GM18861 (cell line): ENCODE data around the gene DYNC1I2.

Experiments
- ATAC-seq: cut with Tn5 transposase; IDR thresholded peaks from one replicate; pipeline ENCODE4 v1.9.1; 2021; ENCODE audit not compliant: unreplicated experiment

The DYNC1I2 gene

GRCh38 chr2:171687287-171688128 is at the start of gene DYNC1I2:
Gene DYNC1I2 (plus strand): TSS chr2:171687469. CDS start chr2:171690156, 2,687 bp downstream.
- peak; percentile 71 for ATAC-seq

GRCh38 chr2:171651667-171652415 is 35.4 kb upstream of the DYNC1I2 start:
- no peak for ATAC-seq

GRCh38 chr2:171652416-171652785 is 34.9 kb upstream of the DYNC1I2 start:
- ATAC-seq, result no peak

- ATAC-seq, result peak; percentile 64
These were observed 31.7 kb upstream of the DYNC1I2 start for GRCh38 chr2:171655586-171655985.

GRCh38 chr2:171667041-171667440 is 20.2 kb upstream of the DYNC1I2 start:
- ATAC-seq, result no peak

- no peak for ATAC-seq
These were observed 19.1 kb upstream of the DYNC1I2 start for GRCh38 chr2:171668183-171668582.

GRCh38 chr2:171669121-171669520 is 18.1 kb upstream of the DYNC1I2 start:
- no peak for ATAC-seq

- no peak for ATAC-seq
These were observed 16.6 kb upstream of the DYNC1I2 start for GRCh38 chr2:171670655-171671054.

GRCh38 chr2:171671867-171672266 is 15.4 kb upstream of the DYNC1I2 start:
- no peak for ATAC-seq

GRCh38 chr2:171673905-171674304 is 13.4 kb upstream of the DYNC1I2 start:
- ATAC-seq, result no peak

GRCh38 chr2:171675810-171676345 is 11.4 kb upstream of the DYNC1I2 start:
- ATAC-seq, result no peak

GRCh38 chr2:171678619-171679018 is 8.7 kb upstream of the DYNC1I2 start:
- ATAC-seq, result no peak

GRCh38 chr2:171688129-171688465 is 828 bp downstream of the DYNC1I2 start:
- ATAC-seq, result peak; percentile 9

- no peak for ATAC-seq
These were observed 5.1 kb downstream of the DYNC1I2 start for GRCh38 chr2:171692331-171692730.

- no peak for ATAC-seq
These were observed 15.7 kb downstream of the DYNC1I2 start for GRCh38 chr2:171702781-171703556.

- ATAC-seq, result no peak
These were observed 16.5 kb downstream of the DYNC1I2 start for GRCh38 chr2:171703574-171704347.

GRCh38 chr2:171706152-171706803 is 19.0 kb downstream of the DYNC1I2 start:
- ATAC-seq, result no peak

- no peak for ATAC-seq
These were observed 20.5 kb downstream of the DYNC1I2 start for GRCh38 chr2:171707752-171708151.

GRCh38 chr2:171709011-171709685 is 21.9 kb downstream of the DYNC1I2 start:
- ATAC-seq, result no peak
